ENCODE results near the gene DHFR. TPM values are rescaled to one million over a fixed set of nuclear protein-coding genes. Genes with fewer than 3 reads are reported as not detected.

DHFR gene
- total RNA-seq (2014; rRNA removed; shearing (Covaris generic)) = 43.7 and 44.9 TPM in 2 replicates

DNA sequence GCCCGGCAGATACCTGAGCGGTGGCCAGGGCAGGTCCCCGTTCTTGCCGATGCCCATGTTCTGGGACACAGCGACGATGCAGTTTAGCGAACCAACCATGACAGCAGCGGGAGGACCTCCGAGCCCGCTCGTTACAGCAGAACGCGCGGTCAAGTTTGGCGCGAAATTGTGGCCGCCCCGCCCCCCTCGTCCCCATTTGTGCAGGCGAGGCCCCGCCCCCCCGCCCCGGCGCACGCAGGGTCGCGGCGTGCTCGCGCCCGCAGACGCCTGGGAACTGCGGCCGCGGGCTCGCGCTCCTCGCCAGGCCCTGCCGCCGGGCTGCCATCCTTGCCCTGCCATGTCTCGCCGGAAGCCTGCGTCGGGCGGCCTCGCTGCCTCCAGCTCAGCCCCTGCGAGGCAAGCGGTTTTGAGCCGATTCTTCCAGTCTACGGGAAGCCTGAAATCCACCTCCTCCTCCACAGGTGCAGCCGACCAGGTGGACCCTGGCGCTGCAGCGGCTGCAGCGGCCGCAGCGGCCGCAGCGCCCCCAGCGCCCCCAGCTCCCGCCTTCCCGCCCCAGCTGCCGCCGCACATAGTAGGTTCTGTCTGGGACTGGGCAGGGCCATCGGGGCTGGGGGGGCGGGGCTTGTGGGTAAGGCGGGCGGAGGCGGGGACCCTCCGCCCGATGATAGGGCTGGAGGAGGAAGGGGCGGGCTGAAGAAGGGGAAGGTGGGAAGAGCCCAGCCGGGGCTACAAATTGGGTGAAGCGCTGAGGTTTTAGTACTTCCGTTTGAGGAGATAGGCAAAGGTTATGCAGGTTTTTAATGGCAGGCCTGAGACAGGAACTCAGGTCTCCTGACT is at the start of gene DHFR, which contains the start of gene MSH3:
TSS of gene DHFR (minus strand) at position 593 of the 840 bp plus-strand sequence. CDS start at position 99, 494 bp downstream.
TSS of gene MSH3 (plus strand) at position 262 of the 840 bp plus-strand sequence. CDS start at position 338, 76 bp downstream.

Small RNA genes lying within 50 kb of the gene (small RNA-seq; reads per million reads assigned to genes)
- gene DBIP2 (not detected), gene MTRNR2L2 (not detected)

Other genes starting within 250 kb of the DHFR start
- 11.3 and 18.4 TPM in 2 replicates for gene ZFYVE16, start 246.9 kb downstream of the DHFR start, total RNA-seq (2014; rRNA removed; shearing (Covaris generic))
- 1.9 and 2.6 TPM in 2 replicates for gene FAM151B, start 166.9 kb downstream of the DHFR start, total RNA-seq (2014; rRNA removed; shearing (Covaris generic))
- gene ANKRD34B, start 84.7 kb downstream of the DHFR start, total RNA-seq (2014; rRNA removed; shearing (Covaris generic)) = not detected in 2 replicates
- gene MSH3, start 331 bp downstream of the DHFR start, total RNA-seq (2014; rRNA removed; shearing (Covaris generic)) = 16.0 and 18.3 TPM in 2 replicates